GM19035 (cell line): Measurements from ENCODE around the gene DPF1.
A peak's percentile ranks its signal among the peaks of the same experiment; 100 is the strongest.
"Not testable (repeated sequence)": the region's sequence is repeated elsewhere in the genome, so short reads cannot be mapped to it uniquely, and the experiment has no call there.

Experiments used
- ATAC-seq: cut with Tn5 transposase; IDR thresholded peaks from one replicate; pipeline ENCODE4 v1.9.1; 2021; ENCODE audit not compliant: unreplicated experiment

DPF1 gene

GRCh38 chr19:38224014-38224862 is at the start of gene DPF1:
TSS of gene DPF1 (minus strand) at chr19:38224222. CDS start at chr19:38224142, 80 bp downstream.
- ATAC-seq, result peak; percentile 75

GRCh38 chr19:38273499-38273898 is 49.5 kb upstream of the DPF1 start:
- no peak for ATAC-seq

- ATAC-seq, result no peak
Observed at GRCh38 chr19:38270587-38271167, 46.7 kb upstream of the DPF1 start.

GRCh38 chr19:38268539-38268938 is 44.5 kb upstream of the DPF1 start:
- no peak for ATAC-seq

- no peak for ATAC-seq
Observed at GRCh38 chr19:38267761-38268483, 43.9 kb upstream of the DPF1 start.

GRCh38 chr19:38266981-38267597 is 43.1 kb upstream of the DPF1 start:
- ATAC-seq, result no peak

- ATAC-seq, result no peak
Observed at GRCh38 chr19:38265921-38266429, 42.0 kb upstream of the DPF1 start.

- ATAC-seq, result no peak
Observed at GRCh38 chr19:38265213-38265861, 41.3 kb upstream of the DPF1 start.

GRCh38 chr19:38264486-38265212 is 40.6 kb upstream of the DPF1 start, which contains the start of gene SPINT2:
TSS of gene SPINT2 (plus strand) at chr19:38264573. CDS start at chr19:38264893, 320 bp downstream.
- ATAC-seq, result no peak

- no peak for ATAC-seq
Observed at GRCh38 chr19:38263689-38264485, 39.9 kb upstream of the DPF1 start.

- no peak for ATAC-seq
Observed at GRCh38 chr19:38262585-38263268, 38.7 kb upstream of the DPF1 start.

GRCh38 chr19:38261942-38262341 is 37.9 kb upstream of the DPF1 start:
- not testable (repeated sequence) for ATAC-seq

- no peak for ATAC-seq
Observed at GRCh38 chr19:38255383-38256014, 31.5 kb upstream of the DPF1 start.

- no peak for ATAC-seq
Observed at GRCh38 chr19:38253788-38254187, 29.8 kb upstream of the DPF1 start.

GRCh38 chr19:38252941-38253691 is 29.1 kb upstream of the DPF1 start:
- ATAC-seq, result no peak

- ATAC-seq, result no peak
Observed at GRCh38 chr19:38252385-38252784, 28.4 kb upstream of the DPF1 start.

GRCh38 chr19:38251564-38252051 is 27.6 kb upstream of the DPF1 start:
- no peak for ATAC-seq
